NCI-H1694 treated with DMSO at 0.1 percent for 48 hours (cell line): ENCODE results near the gene TSPAN14.
"Not testable (repeated sequence)": the region's sequence is repeated elsewhere in the genome, so short reads cannot be mapped to it uniquely, and the experiment has no call there.

Experiments
- DNase-seq: peaks from one replicate; lab custom pipeline; 2025; lab: John Stamatoyannopoulos, UW

The TSPAN14 gene

GRCh38 chr10:80543319-80543672 lies 89.2 kb downstream of the TSPAN14 start:
- DNase-seq = not testable (repeated sequence)

- no peak for DNase-seq
Measured at GRCh38 chr10:80544316-80544953, 90.3 kb downstream of the TSPAN14 start.

GRCh38 chr10:80545258-80545881 lies 91.3 kb downstream of the TSPAN14 start:
- DNase-seq = no peak

- no peak for DNase-seq
Measured at GRCh38 chr10:80552151-80552646, 98.1 kb downstream of the TSPAN14 start.

- no peak for DNase-seq
Measured at GRCh38 chr10:80553436-80553835, 99.3 kb downstream of the TSPAN14 start.

GRCh38 chr10:80554050-80554449 lies 99.9 kb downstream of the TSPAN14 start:
- no peak for DNase-seq

GRCh38 chr10:80555415-80555814 lies 101.3 kb downstream of the TSPAN14 start:
- no peak for DNase-seq

- DNase-seq = no peak
Measured at GRCh38 chr10:80561950-80562349, 107.8 kb downstream of the TSPAN14 start.

- DNase-seq = no peak
Measured at GRCh38 chr10:80567292-80567691, 113.2 kb downstream of the TSPAN14 start.

- DNase-seq = no peak
Measured at GRCh38 chr10:80569131-80569895, 115.2 kb downstream of the TSPAN14 start.

GRCh38 chr10:80571352-80571751 lies 117.2 kb downstream of the TSPAN14 start:
- no peak for DNase-seq

- no peak for DNase-seq
Measured at GRCh38 chr10:80579181-80579763, 125.2 kb downstream of the TSPAN14 start.

- no peak for DNase-seq
Measured at GRCh38 chr10:80579849-80580637, 125.9 kb downstream of the TSPAN14 start.

GRCh38 chr10:80580638-80581468 lies 126.7 kb downstream of the TSPAN14 start:
- no peak for DNase-seq

GRCh38 chr10:80581469-80581835 lies 127.3 kb downstream of the TSPAN14 start:
- no peak for DNase-seq

- DNase-seq = no peak
Measured at GRCh38 chr10:80582286-80582960, 128.3 kb downstream of the TSPAN14 start.
